Neural cell (in vitro differentiated cells): ENCODE data around the gene TNFRSF6B.

Source experiments
- CTCF ChIP-seq: fragments of 450-650 bp; IDR thresholded peaks from 2 replicates; pipeline ENCODE4 v1.5.1; 2014; ENCODE audit warnings: antibody characterized with exemption, mild to moderate bottlenecking, moderate library complexity; ENCODE audit not compliant: poor library complexity, severe bottlenecking
- EP300 ChIP-seq: fragments of 450-650 bp; conservative IDR thresholded peaks from 2 replicates; pipeline ENCODE4 v1.6.1; 2014; ENCODE audit warnings: antibody characterized with exemption, mild to moderate bottlenecking, moderate library complexity; ENCODE audit not compliant: poor library complexity, severe bottlenecking
- EZH2 ChIP-seq: fragments of 200-600, 300-800 bp; shearing (Covaris generic), sonication (generic); IDR thresholded peaks from 2 replicates; pipeline ENCODE4 v1.6.1; 2014; ENCODE audit warnings: antibody characterized with exemption, low read length, borderline replicate concordance, mild to moderate bottlenecking; ENCODE audit not compliant: insufficient read depth, poor library complexity, severe bottlenecking
- MXI1 ChIP-seq: fragments of 450-650 bp; conservative IDR thresholded peaks from 2 replicates; pipeline ENCODE4 v1.6.1; 2014; ENCODE audit warnings: antibody characterized with exemption, mild to moderate bottlenecking; ENCODE audit not compliant: poor library complexity, severe bottlenecking
- POLR2AphosphoS5 ChIP-seq: IDR thresholded peaks from 2 replicates; pipeline ENCODE4 v1.6.1; 2012
- RAD21 ChIP-seq: fragments of 450-650 bp; conservative IDR thresholded peaks from 2 replicates; pipeline ENCODE4 v1.6.1; 2014; ENCODE audit warnings: antibody characterized with exemption, mild to moderate bottlenecking, moderate library complexity
- REST ChIP-seq: IDR thresholded peaks from 2 replicates; pipeline ENCODE4 v1.6.1; 2012; ENCODE audit warnings: borderline replicate concordance
- TAF1 ChIP-seq: IDR thresholded peaks from 2 replicates; pipeline ENCODE4 v1.6.1; 2012; ENCODE audit warnings: low read depth

DNA sequence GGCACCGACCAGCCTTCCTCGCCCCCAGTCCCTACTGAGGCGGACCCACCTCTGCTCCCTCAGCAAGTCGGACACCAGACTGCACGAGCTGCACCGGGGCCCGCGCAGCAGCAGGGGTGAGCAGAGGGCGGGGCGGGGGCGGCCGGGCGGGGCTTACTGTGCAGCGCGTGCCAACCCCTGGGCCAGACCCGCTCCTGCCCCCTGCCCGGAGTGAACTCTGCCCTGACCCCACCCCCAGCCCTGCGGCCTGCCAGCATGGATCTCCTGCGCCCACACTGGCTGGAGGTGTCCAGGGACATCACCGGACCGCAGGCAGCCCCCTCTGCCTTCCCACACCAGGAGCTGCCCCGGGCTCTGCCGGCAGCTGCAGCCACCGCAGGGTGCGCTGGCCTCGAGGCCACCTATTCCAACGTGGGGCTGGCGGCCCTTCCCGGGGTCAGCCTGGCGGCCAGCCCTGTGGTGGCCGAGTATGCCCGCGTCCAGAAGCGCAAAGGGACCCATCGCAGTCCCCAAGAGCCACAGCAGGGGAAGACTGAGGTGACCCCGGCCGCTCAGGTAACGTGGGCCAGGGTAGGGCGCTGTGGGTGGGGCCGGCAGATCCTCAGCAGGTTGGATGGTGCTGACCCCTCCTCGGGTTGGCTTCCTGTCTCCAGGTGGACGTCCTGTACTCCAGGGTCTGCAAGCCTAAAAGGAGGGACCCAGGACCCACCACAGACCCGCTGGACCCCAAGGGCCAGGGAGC is 41.7 kb downstream of the TNFRSF6B start:
- no peak for TF ChIP-seq EZH2
- no peak for TF ChIP-seq REST
- no peak for TF ChIP-seq CTCF
- no peak for TF ChIP-seq POLR2AphosphoS5
- no peak for TF ChIP-seq TAF1
- TF ChIP-seq RAD21 = no peak
- TF ChIP-seq EP300 = no peak
- no peak for TF ChIP-seq MXI1
